Psoas muscle (tissue), 8 donors: ENCODE results near the gene GARIN5B. TPM values are rescaled to one million over a fixed set of nuclear protein-coding genes. Genes with fewer than 3 reads are reported as not detected.

Experiments
- ATAC-seq, 4 donors: fragments of 200-7000 bp; cut with Tn5 transposase; one replicate each; pipeline ENCODE4 v1.9.1; 2020; ENCODE audit warnings: moderate library complexity in 3 of 4, mild to moderate bottlenecking in 2 of 4
- DNase-seq, 2 donors: peaks; one replicate each; pipeline ENCODE4 v3.0.0-alpha.2; 2020
- H3K27ac ChIP-seq: fragments of 200-600 bp; one replicate; pipeline ENCODE4 v1.8.0; 2022
- H3K27me3 ChIP-seq, 3 donors: fragments of 200-600 bp in 1 of 3; one replicate each; pipeline versions ENCODE4 v1.6.1 to v1.8.0; 2013 to 2022; ENCODE audit warnings: low read length in 2 of 3, mild to moderate bottlenecking in 2 of 3, moderate library complexity in 1 of 3; ENCODE audit not compliant: insufficient read depth in 3 of 3
- H3K36me3 ChIP-seq, 2 donors: fragments of 200-600 bp in 1 of 2; one replicate each; pipeline versions ENCODE4 v1.6.1 to v1.8.0; 2013 to 2022; ENCODE audit warnings: low read depth in 1 of 2, mild to moderate bottlenecking in 1 of 2, moderate library complexity in 1 of 2; ENCODE audit not compliant: insufficient read depth in 1 of 2
- H3K4me1 ChIP-seq: fragments of 200-600 bp; one replicate; pipeline ENCODE4 v1.8.0; 2022
- H3K4me3 ChIP-seq: fragments of 200-600 bp; one replicate; pipeline ENCODE4 v1.8.0; 2022; ENCODE audit warnings: mild to moderate bottlenecking
- H3K9me3 ChIP-seq: fragments of 200-600 bp; one replicate; pipeline ENCODE4 v1.8.0; 2022
- CTCF ChIP-seq: fragments of 200-600 bp; IDR thresholded peaks from one replicate; pipeline ENCODE4 v1.8.0; 2022; ENCODE audit warnings: antibody characterized with exemption
- WGBS, 3 donors: extraction: QIAGEN DNeasy Blood & Tissue Kit; methylation state at CpG; one replicate each; pipeline versions ENCODE4 v1.1.6 to v1.1.7; 2013; 5-methylcytosine and 5-hydroxymethylcytosine counted together
- intact Hi-C, 2 donors: fragments of 100-400 bp; cut with DNase I; formaldehyde crosslinking; loops; one replicate each; pipeline versions ENCODE4 v1.11.0 to v1.14.2; 2022
- polyA plus RNA-seq, 3 donors: library from polyadenylated mRNA; stranded (reverse); fragments of 200-250 nt; gene quantifications; one replicate each; pipeline ENCODE4 v1.2.3, GENCODE V29; 2013
- total RNA-seq, 4 donors: library from RNA; stranded (reverse); fragmentation: NEBNext Ultra II Directional in 2 of 4; extraction: Animal tissue kit (Norgen Biotek cat#: 25700) in 2 of 4; gene quantifications; one replicate each; pipeline versions ENCODE4 v1.2.1 to v1.2.4, GENCODE V29; 2021 to 2023
- donor health status: healthy with polysubstance abuse.
- donor health status: DM: no; HTN: no; CAD: no; lungs with moderate emphysema.
- donor health status: Bipolar disorder and iron deficiency.
- donor health status: healthy.
- donor health status: DM: yes; HTN: yes; CAD: no.
- donor health status: DM: no; HTN: no; CAD: no.
- donor health status: DM: no; HTN: no; CAD: no.
- donor health status: DM: yes; HTN: yes; CAD: no.

Gene GARIN5B
- total and polyA plus RNA-seq, 7 donors, result not detected

DNA sequence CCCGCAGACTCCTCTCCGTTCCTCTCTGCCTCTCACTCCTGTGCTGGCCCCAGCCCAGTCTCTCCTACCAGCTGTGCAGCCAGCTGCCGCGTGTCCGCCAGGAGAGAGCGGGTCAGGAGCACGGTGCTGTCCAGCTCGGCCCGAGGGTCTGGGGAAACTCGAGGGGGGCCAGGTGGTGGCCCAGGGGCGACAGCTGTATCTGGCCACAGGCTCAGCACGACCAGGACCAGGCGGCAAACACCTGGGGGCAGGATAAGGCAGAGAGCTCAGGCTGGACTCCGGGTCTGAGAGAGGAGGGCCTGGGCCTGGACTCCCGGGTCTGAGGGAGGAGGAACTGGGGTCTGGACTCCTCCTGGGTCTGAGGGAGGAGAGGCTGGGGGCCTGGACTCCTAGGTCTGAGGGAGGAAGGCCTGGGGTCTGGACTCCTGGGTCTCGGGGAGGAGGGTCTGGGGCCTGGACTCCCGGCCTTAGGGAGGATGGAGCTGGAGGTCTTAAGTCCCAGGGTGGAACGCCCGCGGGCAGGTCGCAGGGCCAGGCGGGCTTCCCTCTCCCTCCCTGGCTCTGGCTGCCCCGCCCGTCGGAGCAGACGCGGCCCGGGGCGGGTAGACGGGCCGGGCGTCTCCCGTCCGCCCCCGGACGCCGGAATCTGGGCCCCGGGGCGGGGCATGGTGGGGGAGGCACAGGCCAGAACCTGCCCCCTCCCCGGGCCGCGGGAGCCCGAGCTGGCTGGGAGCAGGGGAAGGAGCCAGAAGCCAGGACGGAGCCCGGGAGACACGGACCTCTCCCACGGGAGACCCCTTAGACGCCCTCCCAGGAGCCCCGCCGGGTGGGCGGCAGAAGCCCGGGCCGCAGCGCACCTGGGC, 5.9 kb upstream of the GARIN5B start:
- WGBS, 3 donors, result 5 to 12% (median 6%) methylated on average over 28 to 54 of the region's 54 CpGs
- no peak for TF ChIP-seq CTCF

DNA sequence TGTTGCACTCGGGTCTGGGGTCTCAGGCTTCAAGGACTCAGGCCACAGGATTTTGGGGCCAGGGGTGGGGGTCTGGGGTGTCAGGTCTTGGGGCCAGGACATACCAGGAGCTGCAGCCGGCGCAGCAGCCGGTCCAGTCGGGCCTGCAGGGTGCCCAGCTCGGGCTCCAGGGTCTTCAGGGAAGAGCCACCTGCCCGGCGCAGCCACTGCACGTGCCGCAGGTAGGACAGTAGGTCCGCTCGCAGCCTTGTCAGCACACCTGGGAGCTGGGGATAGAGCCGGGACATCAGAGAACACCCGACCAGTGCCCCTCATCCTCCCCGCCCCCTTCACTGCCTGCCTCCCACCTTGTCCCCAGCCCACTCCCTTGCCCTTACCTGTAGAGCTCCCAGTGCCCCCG, 5.0 kb upstream of the GARIN5B start:
- Histone ChIP-seq H3K9me3 (no peaks in the 10 kb centered on the region), H3K27me3 (peaks cover 0 to 48% (median 30%) of the 10 kb centered on the region in 3 donors), H3K27ac (no peak overlapping the region), H3K36me3 (no peaks in the 10 kb centered on the region), H3K4me3 (no peak overlapping the region), H3K4me1 (no peaks in the 10 kb centered on the region)
- intact Hi-C loops, result no loop called here
- ATAC-seq (no peak), DNase-seq (no peak)
- no peak for TF ChIP-seq CTCF
- WGBS, 3 donors, result 79 to 83% (median 80%) methylated on average over 15 to 16 of the region's 16 CpGs

More for the DNA sequence above, 5.9 kb upstream of the GARIN5B start:
- Histone ChIP-seq H3K36me3 (no peaks in the 10 kb centered on the region), H3K27ac (no peak overlapping the region), H3K4me3 (peak overlapping the region; percentile 22), H3K9me3 (no peaks in the 10 kb centered on the region), H3K27me3 (peaks cover 0 to 53% (median 31%) of the 10 kb centered on the region in 3 donors), H3K4me1 (no peaks in the 10 kb centered on the region)
- intact Hi-C loops, result no loop called here
- ATAC-seq (peak in 2 of 4 donors; percentile 21 to 24), DNase-seq (no peak)

DNA sequence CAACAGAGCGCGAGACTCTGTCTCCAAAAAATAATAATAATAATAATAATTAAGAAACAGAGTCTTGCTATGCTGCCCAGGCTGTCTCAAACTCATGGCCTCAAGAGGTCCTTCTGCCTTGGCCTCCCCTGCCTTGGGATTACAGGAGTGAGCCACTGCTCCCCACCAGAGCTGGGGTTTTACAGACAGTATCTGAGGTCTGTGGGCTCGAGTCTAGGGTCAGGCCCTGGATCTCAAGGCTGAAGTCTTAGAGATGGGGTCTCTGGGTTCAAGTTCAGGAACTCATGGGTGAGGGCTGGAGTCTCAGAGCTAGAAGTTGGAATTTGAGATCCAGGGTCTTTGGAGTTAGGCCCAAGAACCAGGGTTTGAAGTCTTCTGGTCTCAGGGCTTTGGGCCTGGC, 3.7 kb upstream of the GARIN5B start:
- WGBS, 3 donors, result 60 to 80% (median 77%) methylated on average over 3 of the region's 3 CpGs

GRCh38 chr19:55365964-55366363, 2.9 kb upstream of the GARIN5B start:
- 66 to 68% (median 68%) methylated on average over 19 of the region's 19 CpGs for WGBS, 3 donors
- Histone ChIP-seq H3K36me3 (no peaks in the 10 kb centered on the region), H3K9me3 (no peaks in the 10 kb centered on the region), H3K4me3 (no peak overlapping the region), H3K27ac (no peak overlapping the region), H3K4me1 (no peaks in the 10 kb centered on the region), H3K27me3 (peaks cover 0 to 29% (median 20%) of the 10 kb centered on the region in 3 donors)
- no peak for ATAC-seq
- intact Hi-C loops, result no loop called here
- DNase-seq, result no peak
- no peak for TF ChIP-seq CTCF

More for the DNA sequence above, 3.7 kb upstream of the GARIN5B start:
- no peak for ATAC-seq
- H3K36me3 ChIP-seq, result no peaks in the 10 kb centered on the region
- no peak overlapping the region for H3K27ac ChIP-seq
- no peak overlapping the region for H3K4me3 ChIP-seq
- peaks cover 0 to 37% (median 22%) of the 10 kb centered on the region in 3 donors for H3K27me3 ChIP-seq
- intact Hi-C loops, result no loop called here
- TF ChIP-seq CTCF, result no peak
- H3K4me1 ChIP-seq, result no peaks in the 10 kb centered on the region
- no peak for DNase-seq
- H3K9me3 ChIP-seq, result no peaks in the 10 kb centered on the region
